GM19468 (cell line): ENCODE data around the gene HHAT.

Experiments used
- ATAC-seq: cut with Tn5 transposase; IDR thresholded peaks from one replicate; pipeline ENCODE4 v1.9.1; 2021; ENCODE audit warnings: mild to moderate bottlenecking, moderate library complexity, moderate number of reproducible peaks; ENCODE audit not compliant: unreplicated experiment; ENCODE audit errors: extremely low read depth

HHAT gene

GRCh38 chr1:210428696-210429095 lies 100.0 kb downstream of the HHAT start:
- ATAC-seq: no peak

- no peak for ATAC-seq
Observed at GRCh38 chr1:210434223-210434622, 105.5 kb downstream of the HHAT start.

GRCh38 chr1:210437111-210437510 lies 108.4 kb downstream of the HHAT start:
- no peak for ATAC-seq

- no peak for ATAC-seq
Observed at GRCh38 chr1:210437781-210438180, 109.1 kb downstream of the HHAT start.

GRCh38 chr1:210438928-210439841 lies 110.5 kb downstream of the HHAT start:
- ATAC-seq: no peak

GRCh38 chr1:210440081-210440480 lies 111.4 kb downstream of the HHAT start:
- no peak for ATAC-seq

GRCh38 chr1:210441028-210441427 lies 112.3 kb downstream of the HHAT start:
- no peak for ATAC-seq

GRCh38 chr1:210445485-210445884 lies 116.8 kb downstream of the HHAT start:
- ATAC-seq: no peak

- no peak for ATAC-seq
Observed at GRCh38 chr1:210445931-210446330, 117.2 kb downstream of the HHAT start.

GRCh38 chr1:210446479-210446878 lies 117.8 kb downstream of the HHAT start:
- no peak for ATAC-seq

GRCh38 chr1:210447456-210448057 lies 118.9 kb downstream of the HHAT start:
- no peak for ATAC-seq

- no peak for ATAC-seq
Observed at GRCh38 chr1:210448297-210448892, 119.7 kb downstream of the HHAT start.

- ATAC-seq: no peak
Observed at GRCh38 chr1:210455840-210456603, 127.3 kb downstream of the HHAT start.

- no peak for ATAC-seq
Observed at GRCh38 chr1:210456731-210457255, 128.1 kb downstream of the HHAT start.

GRCh38 chr1:210457568-210457967 lies 128.9 kb downstream of the HHAT start:
- no peak for ATAC-seq

GRCh38 chr1:210464519-210465039 lies 135.9 kb downstream of the HHAT start:
- ATAC-seq: no peak

- no peak for ATAC-seq
Observed at GRCh38 chr1:210465150-210465549, 136.4 kb downstream of the HHAT start.

- no peak for ATAC-seq
Observed at GRCh38 chr1:210467440-210468043, 138.8 kb downstream of the HHAT start.

GRCh38 chr1:210469441-210469840 lies 140.7 kb downstream of the HHAT start:
- no peak for ATAC-seq

GRCh38 chr1:210475321-210475720 lies 146.6 kb downstream of the HHAT start:
- ATAC-seq: no peak
